Loucy (cell line): ENCODE results near the gene SLC4A9.

Source experiments
- EZH2phosphoT487 ChIP-seq: fragments of 200-600 bp; IDR thresholded peaks from 2 replicates; pipeline ENCODE4 v1.6.1; 2018; ENCODE audit warnings: antibody characterized with exemption, mild to moderate bottlenecking, moderate library complexity, borderline replicate concordance
- TF ChIP-seq, protein P1 (sequence below): fragments of 200-600 bp; sonication (generic); conservative IDR thresholded peaks from 2 replicates; pipeline ENCODE4 v1.5.1; 2014; ENCODE audit warnings: mild to moderate bottlenecking, antibody characterized with exemption, low read length

DNA sequence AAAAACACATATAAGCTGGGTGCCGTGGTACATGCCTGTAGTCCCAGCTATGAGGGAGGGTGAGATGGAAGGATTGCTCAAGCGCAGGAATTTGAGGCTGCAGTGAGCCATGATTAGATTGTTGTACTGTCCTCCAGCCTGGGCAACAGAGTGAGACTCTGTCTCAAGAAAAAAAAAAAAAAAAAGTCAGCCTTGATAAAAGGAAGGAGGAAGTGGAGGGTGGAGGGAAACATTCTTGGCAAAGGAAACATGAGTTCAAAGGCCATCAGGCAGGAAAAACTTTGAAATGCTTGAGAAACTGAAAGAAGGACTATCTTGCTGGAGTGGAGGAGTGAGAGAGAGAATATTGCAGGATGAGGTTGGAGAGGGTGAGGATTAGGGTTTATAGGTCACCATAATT, 23.3 kb downstream of the SLC4A9 start:
- TF ChIP-seq, protein P1, sequence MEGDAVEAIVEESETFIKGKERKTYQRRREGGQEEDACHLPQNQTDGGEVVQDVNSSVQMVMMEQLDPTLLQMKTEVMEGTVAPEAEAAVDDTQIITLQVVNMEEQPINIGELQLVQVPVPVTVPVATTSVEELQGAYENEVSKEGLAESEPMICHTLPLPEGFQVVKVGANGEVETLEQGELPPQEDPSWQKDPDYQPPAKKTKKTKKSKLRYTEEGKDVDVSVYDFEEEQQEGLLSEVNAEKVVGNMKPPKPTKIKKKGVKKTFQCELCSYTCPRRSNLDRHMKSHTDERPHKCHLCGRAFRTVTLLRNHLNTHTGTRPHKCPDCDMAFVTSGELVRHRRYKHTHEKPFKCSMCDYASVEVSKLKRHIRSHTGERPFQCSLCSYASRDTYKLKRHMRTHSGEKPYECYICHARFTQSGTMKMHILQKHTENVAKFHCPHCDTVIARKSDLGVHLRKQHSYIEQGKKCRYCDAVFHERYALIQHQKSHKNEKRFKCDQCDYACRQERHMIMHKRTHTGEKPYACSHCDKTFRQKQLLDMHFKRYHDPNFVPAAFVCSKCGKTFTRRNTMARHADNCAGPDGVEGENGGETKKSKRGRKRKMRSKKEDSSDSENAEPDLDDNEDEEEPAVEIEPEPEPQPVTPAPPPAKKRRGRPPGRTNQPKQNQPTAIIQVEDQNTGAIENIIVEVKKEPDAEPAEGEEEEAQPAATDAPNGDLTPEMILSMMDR = no peak
- no peak for TF ChIP-seq EZH2phosphoT487
